ENCODE data around the gene DNAH12. TPM values are rescaled to one million over a fixed set of nuclear protein-coding genes. Genes with fewer than 3 reads are reported as not detected.

The DNAH12 gene
- total RNA-seq, 1 donor from 2014 or later, result 0.23 TPM

DNA sequence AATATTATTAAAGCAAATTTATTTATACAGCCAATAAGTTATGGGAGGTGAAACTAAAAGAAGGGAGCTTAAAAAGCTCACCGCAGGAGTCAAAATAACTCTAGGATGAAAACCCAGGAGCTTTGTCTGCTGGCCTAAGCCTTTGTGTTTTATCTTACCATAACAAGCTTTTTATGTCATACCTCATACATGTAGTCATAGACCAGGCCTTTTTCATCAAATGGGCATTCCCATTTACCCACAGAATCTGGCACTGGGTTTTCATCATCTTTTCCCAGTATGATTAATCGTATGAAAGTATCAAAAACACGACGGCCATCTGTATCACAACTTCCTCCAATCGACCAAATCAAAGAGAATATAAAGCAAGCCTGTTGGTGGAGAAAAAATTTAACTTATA, 122.8 kb downstream of the DNAH12 start:
- H3K4me1 ChIP-seq (ENCODE audit: insufficient read depth, low read length), result no peaks in the 10 kb centered on the region
- Mint-ChIP-seq H3K4me1 (ENCODE audit: low read depth, unreplicated experiment) (no peaks in the 10 kb centered on the region), H3K9me3 (ENCODE audit: unreplicated experiment) (no peaks in the 10 kb centered on the region), H3K27me3 (ENCODE audit: low read depth, unreplicated experiment) (no peaks in the 10 kb centered on the region), H3K36me3 (ENCODE audit: low read depth, unreplicated experiment) (no peaks in the 10 kb centered on the region), H3K27ac (ENCODE audit: unreplicated experiment) (peak overlapping the region; percentile 41), H3K4me3 (ENCODE audit: unreplicated experiment) (no peak overlapping the region)
- H2AFZ ChIP-seq (ENCODE audit: low read depth, low read length), result no peak overlapping the region
- no peak overlapping the region for H3K9ac ChIP-seq (ENCODE audit: low read length)
- no peak for FAIRE-seq
- H3K9me3 ChIP-seq (ENCODE audit: insufficient read depth, low read depth, low read length), result no peaks in the 10 kb centered on the region
- no peaks in the 10 kb centered on the region for H3K79me2 ChIP-seq (ENCODE audit: insufficient read depth, low read length)
- no peak overlapping the region for H3K27ac ChIP-seq (ENCODE audit: low read depth, low read length)
- no peak overlapping the region for H3K4me3 ChIP-seq (ENCODE audit: insufficient read depth, low read depth, low read length)
- H3K36me3 ChIP-seq (ENCODE audit: insufficient read depth, low read length), result no peaks in the 10 kb centered on the region
- no peaks in the 10 kb centered on the region for H4K20me1 ChIP-seq (ENCODE audit: insufficient read depth, low read length)
- DNase-seq (ENCODE audit: low read depth), result peak; percentile 2
- no peaks in the 10 kb centered on the region for H3K27me3 ChIP-seq (ENCODE audit: insufficient read depth, low read length)
- no peak overlapping the region for H3K4me2 ChIP-seq (ENCODE audit: low read length)
- TF ChIP-seq, protein P1, sequence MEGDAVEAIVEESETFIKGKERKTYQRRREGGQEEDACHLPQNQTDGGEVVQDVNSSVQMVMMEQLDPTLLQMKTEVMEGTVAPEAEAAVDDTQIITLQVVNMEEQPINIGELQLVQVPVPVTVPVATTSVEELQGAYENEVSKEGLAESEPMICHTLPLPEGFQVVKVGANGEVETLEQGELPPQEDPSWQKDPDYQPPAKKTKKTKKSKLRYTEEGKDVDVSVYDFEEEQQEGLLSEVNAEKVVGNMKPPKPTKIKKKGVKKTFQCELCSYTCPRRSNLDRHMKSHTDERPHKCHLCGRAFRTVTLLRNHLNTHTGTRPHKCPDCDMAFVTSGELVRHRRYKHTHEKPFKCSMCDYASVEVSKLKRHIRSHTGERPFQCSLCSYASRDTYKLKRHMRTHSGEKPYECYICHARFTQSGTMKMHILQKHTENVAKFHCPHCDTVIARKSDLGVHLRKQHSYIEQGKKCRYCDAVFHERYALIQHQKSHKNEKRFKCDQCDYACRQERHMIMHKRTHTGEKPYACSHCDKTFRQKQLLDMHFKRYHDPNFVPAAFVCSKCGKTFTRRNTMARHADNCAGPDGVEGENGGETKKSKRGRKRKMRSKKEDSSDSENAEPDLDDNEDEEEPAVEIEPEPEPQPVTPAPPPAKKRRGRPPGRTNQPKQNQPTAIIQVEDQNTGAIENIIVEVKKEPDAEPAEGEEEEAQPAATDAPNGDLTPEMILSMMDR (IDR thresholded peaks at IDR 0.05; ENCODE audit: insufficient read depth, low read depth, low read length), result no peak
- TF ChIP-seq EZH2 (IDR thresholded peaks at IDR 0.05; ENCODE audit: insufficient read depth, low read length), result no peak

DNA sequence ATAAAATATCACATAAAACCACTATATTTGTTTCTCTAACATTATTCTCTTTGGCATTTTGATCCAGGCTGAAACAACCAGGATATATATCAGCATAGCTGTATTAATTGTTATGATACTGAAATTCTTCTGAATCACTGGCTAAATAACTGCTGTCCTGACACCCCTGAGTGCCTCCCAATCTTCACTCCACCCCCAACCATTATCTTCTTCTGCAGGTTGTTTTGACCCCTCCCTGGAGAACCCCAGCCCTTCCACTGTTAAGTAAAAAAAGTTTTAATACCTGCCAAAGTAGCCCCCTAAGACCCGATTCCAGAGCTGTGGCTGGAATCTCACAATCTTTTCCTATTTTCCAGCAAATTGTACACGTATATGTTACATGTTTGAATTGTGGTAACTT, 124.1 kb downstream of the DNAH12 start:
- H3K36me3 Mint-ChIP-seq (ENCODE audit: low read depth, unreplicated experiment), result no peaks in the 10 kb centered on the region
- no peak for FAIRE-seq

DNA sequence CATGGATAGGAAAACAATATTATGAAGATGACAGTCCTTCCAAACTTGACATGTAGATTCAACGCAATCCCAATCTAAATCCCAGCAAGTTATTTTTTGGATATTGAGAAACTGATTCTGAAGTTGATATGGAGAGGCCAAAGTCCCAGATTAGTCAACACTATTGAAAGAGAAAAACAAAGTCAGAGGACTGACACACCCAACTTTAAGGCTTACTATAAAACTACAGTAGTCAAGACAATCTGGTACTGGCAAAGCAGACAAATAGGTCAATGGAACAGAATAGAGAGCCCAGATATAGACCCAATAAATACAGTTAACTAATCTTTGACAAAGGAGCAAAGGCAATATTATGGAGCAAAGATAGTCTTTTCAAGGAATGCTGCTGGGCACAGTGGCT, 132.4 kb downstream of the DNAH12 start:
- Histone ChIP-seq H3K36me3 (ENCODE audit: insufficient read depth, low read length) (no peaks in the 10 kb centered on the region), H3K9me3 (ENCODE audit: insufficient read depth, low read depth, low read length) (no peaks in the 10 kb centered on the region), H3K79me2 (ENCODE audit: insufficient read depth, low read length) (no peaks in the 10 kb centered on the region), H2AFZ (ENCODE audit: low read depth, low read length) (no peak overlapping the region), H3K9ac (ENCODE audit: low read length) (no peak overlapping the region), H3K27me3 (ENCODE audit: insufficient read depth, low read length) (no peaks in the 10 kb centered on the region), H3K4me3 (ENCODE audit: insufficient read depth, low read depth, low read length) (no peak overlapping the region), H3K27ac (ENCODE audit: low read depth, low read length) (no peak overlapping the region), H4K20me1 (ENCODE audit: insufficient read depth, low read length) (no peaks in the 10 kb centered on the region), H3K4me2 (ENCODE audit: low read length) (no peak overlapping the region), H3K4me1 (ENCODE audit: insufficient read depth, low read length) (no peaks in the 10 kb centered on the region)
- H3K27me3 Mint-ChIP-seq (ENCODE audit: low read depth, unreplicated experiment), result peaks cover 7% of the 10 kb centered on the region
- DNase-seq (ENCODE audit: low read depth), result no peak
- FAIRE-seq, result no peak
- no peaks in the 10 kb centered on the region for H3K4me1 Mint-ChIP-seq (ENCODE audit: low read depth, unreplicated experiment)
- H3K27ac Mint-ChIP-seq (ENCODE audit: unreplicated experiment), result no peak overlapping the region
- H3K9me3 Mint-ChIP-seq (ENCODE audit: unreplicated experiment), result no peaks in the 10 kb centered on the region
- TF ChIP-seq, protein P1 (IDR thresholded peaks at IDR 0.05; ENCODE audit: insufficient read depth, low read depth, low read length), result no peak
- no peak for TF ChIP-seq EZH2 (IDR thresholded peaks at IDR 0.05; ENCODE audit: insufficient read depth, low read length)
- no peak overlapping the region for H3K4me3 Mint-ChIP-seq (ENCODE audit: unreplicated experiment)
- H3K36me3 Mint-ChIP-seq (ENCODE audit: low read depth, unreplicated experiment), result no peaks in the 10 kb centered on the region

More for the DNA sequence above, 124.1 kb downstream of the DNAH12 start:
- Histone ChIP-seq H4K20me1 (ENCODE audit: insufficient read depth, low read length) (no peaks in the 10 kb centered on the region), H3K27ac (ENCODE audit: low read depth, low read length) (no peak overlapping the region), H3K4me1 (ENCODE audit: insufficient read depth, low read length) (no peaks in the 10 kb centered on the region), H3K27me3 (ENCODE audit: insufficient read depth, low read length) (no peaks in the 10 kb centered on the region), H3K9ac (ENCODE audit: low read length) (no peak overlapping the region), H3K36me3 (ENCODE audit: insufficient read depth, low read length) (no peaks in the 10 kb centered on the region), H3K4me2 (ENCODE audit: low read length) (no peak overlapping the region), H3K9me3 (ENCODE audit: insufficient read depth, low read depth, low read length) (no peaks in the 10 kb centered on the region), H3K79me2 (ENCODE audit: insufficient read depth, low read length) (no peaks in the 10 kb centered on the region), H2AFZ (ENCODE audit: low read depth, low read length) (no peak overlapping the region), H3K4me3 (ENCODE audit: insufficient read depth, low read depth, low read length) (no peak overlapping the region)
- Mint-ChIP-seq H3K4me1 (ENCODE audit: low read depth, unreplicated experiment) (no peaks in the 10 kb centered on the region), H3K4me3 (ENCODE audit: unreplicated experiment) (no peak overlapping the region), H3K9me3 (ENCODE audit: unreplicated experiment) (no peaks in the 10 kb centered on the region), H3K27me3 (ENCODE audit: low read depth, unreplicated experiment) (no peaks in the 10 kb centered on the region), H3K27ac (ENCODE audit: unreplicated experiment) (no peak overlapping the region)
- no peak for DNase-seq (ENCODE audit: low read depth)
- TF ChIP-seq EZH2 (IDR thresholded peaks at IDR 0.05; ENCODE audit: insufficient read depth, low read length), result no peak
- TF ChIP-seq, protein P1 (IDR thresholded peaks at IDR 0.05; ENCODE audit: insufficient read depth, low read depth, low read length), result no peak

Data from astrocyte (in vitro differentiated cells and primary cell).